ENCODE results near the gene NSA2.
"Not testable (repeated sequence)": the region's sequence is repeated elsewhere in the genome, so short reads cannot be mapped to it uniquely, and the experiment has no call there.

GRCh38 chr5:74791669-74792068, 24.6 kb downstream of the NSA2 start:
- TF ChIP-seq POLR2AphosphoS5 (IDR thresholded peaks at IDR 0.05; ENCODE audit: control insufficient read depth, insufficient read depth, low read depth, low read length); DPF2 (IDR thresholded peaks at IDR 0.05); BHLHE40 (IDR thresholded peaks at IDR 0.05; ENCODE audit: low read length): not testable (repeated sequence)

Measured in K562 (cell line).